Uterus (tissue), 4 donors: ENCODE data around the gene ABCC4. TPM values are rescaled to one million over a fixed set of nuclear protein-coding genes. Genes with fewer than 3 reads are reported as not detected.

Experiments
- DNase-seq, 2 donors: peaks; one replicate each; pipeline ENCODE4 v3.0.0-alpha.2; 2019 to 2020
- H3K27ac ChIP-seq, 2 donors: fragments of 200-600 bp; sonication (generic); 1 replicate in 1 of 2; 2 replicates in 1 of 2; pipeline ENCODE4 v1.5.1; 2016 to 2018
- H3K27me3 ChIP-seq, 2 donors: fragments of 200-600 bp; sonication (generic); one replicate each; pipeline ENCODE4 v1.5.1; 2018 to 2019; ENCODE audit warnings: control low read depth in 1 of 2
- H3K36me3 ChIP-seq, 2 donors: fragments of 200-600 bp; sonication (generic); one replicate each; pipeline ENCODE4 v1.5.1; 2019; ENCODE audit warnings: control low read depth in 1 of 2
- H3K4me1 ChIP-seq, 2 donors: fragments of 200-600 bp; sonication (generic); one replicate each; pipeline ENCODE4 v1.5.1; 2018 to 2019; ENCODE audit warnings: control low read depth in 1 of 2
- H3K4me3 ChIP-seq, 2 donors: fragments of 200-600 bp; sonication (generic); 1 replicate in 1 of 2; 2 replicates in 1 of 2; pipeline ENCODE4 v1.5.1; 2018 to 2019; ENCODE audit warnings: mild to moderate bottlenecking in 1 of 2
- H3K9me3 ChIP-seq, 2 donors: fragments of 200-600 bp; sonication (generic); one replicate each; pipeline ENCODE4 v1.5.1; 2019; ENCODE audit warnings: control low read depth in 1 of 2
- POLR2A ChIP-seq, 2 donors: fragments of 450-650 bp; IDR thresholded peaks; one replicate each; pipeline ENCODE4 v1.6.1; 2016; ENCODE audit warnings: antibody characterized with exemption in 2 of 2, mild to moderate bottlenecking in 1 of 2, moderate library complexity in 1 of 2
- intact Hi-C: fragments of 100-400 bp; cut with DNase I; formaldehyde crosslinking; loops from one replicate; pipeline ENCODE4 v1.15.1; 2023; ENCODE audit warnings: low total_unique reads
- total RNA-seq, 4 donors: library from RNA; depleted of rRNA in 3 of 4; stranded (reverse); fragments of >200 nt in 3 of 4; gene quantifications; one replicate each; pipeline versions ENCODE4 v1.1.0 to v1.2.4, GENCODE V29; 2014 to 2023
- TF ChIP-seq, protein P1 (sequence below), 4 experiments: fragments of 200-600 bp in 2 of 4; fragments of 450-650 bp in 2 of 4; sonication (generic) in 2 of 4; IDR thresholded peaks; one replicate each; pipeline ENCODE4 v1.5.1; 2016 to 2019; ENCODE audit warnings: antibody characterized with exemption in 4 of 4, mild to moderate bottlenecking in 2 of 4, moderate library complexity in 1 of 4
- donor health status: DM: yes; HTN: yes; CAD: no.

The ABCC4 gene
- total RNA-seq, 4 donors from 2014 or later: 13.8 to 37.7 (median 25.3) TPM

DNA sequence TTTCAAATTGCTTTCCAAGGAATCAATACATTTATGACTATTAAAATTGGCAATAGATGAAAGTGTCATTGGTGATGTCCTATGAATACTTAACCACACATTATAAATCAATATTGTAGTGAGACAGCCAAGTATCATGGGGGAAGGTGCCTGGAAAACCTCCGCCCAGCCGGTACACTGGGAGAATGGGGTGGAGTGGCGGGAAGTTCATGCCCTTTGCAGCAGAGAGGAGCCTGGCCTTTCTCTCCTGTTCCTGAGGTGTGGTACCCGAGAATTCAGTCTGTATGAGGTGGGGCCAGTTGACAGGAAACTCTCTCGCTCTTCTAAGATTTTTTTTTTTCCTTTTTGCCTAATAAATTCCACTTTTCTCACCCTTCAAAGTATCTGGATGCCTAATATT, 25.4 kb upstream of the ABCC4 start:
- DNase-seq: no peak
- H3K36me3 ChIP-seq: no peaks in the 10 kb centered on the region
- no peaks in the 10 kb centered on the region for H3K9me3 ChIP-seq
- no peak overlapping the region for H3K4me3 ChIP-seq
- H3K27ac ChIP-seq: no peak overlapping the region
- TF ChIP-seq, protein P1, sequence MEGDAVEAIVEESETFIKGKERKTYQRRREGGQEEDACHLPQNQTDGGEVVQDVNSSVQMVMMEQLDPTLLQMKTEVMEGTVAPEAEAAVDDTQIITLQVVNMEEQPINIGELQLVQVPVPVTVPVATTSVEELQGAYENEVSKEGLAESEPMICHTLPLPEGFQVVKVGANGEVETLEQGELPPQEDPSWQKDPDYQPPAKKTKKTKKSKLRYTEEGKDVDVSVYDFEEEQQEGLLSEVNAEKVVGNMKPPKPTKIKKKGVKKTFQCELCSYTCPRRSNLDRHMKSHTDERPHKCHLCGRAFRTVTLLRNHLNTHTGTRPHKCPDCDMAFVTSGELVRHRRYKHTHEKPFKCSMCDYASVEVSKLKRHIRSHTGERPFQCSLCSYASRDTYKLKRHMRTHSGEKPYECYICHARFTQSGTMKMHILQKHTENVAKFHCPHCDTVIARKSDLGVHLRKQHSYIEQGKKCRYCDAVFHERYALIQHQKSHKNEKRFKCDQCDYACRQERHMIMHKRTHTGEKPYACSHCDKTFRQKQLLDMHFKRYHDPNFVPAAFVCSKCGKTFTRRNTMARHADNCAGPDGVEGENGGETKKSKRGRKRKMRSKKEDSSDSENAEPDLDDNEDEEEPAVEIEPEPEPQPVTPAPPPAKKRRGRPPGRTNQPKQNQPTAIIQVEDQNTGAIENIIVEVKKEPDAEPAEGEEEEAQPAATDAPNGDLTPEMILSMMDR (IDR thresholded peaks at IDR 0.05): no peak
- TF ChIP-seq POLR2A (IDR thresholded peaks at IDR 0.05): no peak
- no peaks in the 10 kb centered on the region for H3K27me3 ChIP-seq
- H3K4me1 ChIP-seq: no peaks in the 10 kb centered on the region
- intact Hi-C loops: no loop called here

DNA sequence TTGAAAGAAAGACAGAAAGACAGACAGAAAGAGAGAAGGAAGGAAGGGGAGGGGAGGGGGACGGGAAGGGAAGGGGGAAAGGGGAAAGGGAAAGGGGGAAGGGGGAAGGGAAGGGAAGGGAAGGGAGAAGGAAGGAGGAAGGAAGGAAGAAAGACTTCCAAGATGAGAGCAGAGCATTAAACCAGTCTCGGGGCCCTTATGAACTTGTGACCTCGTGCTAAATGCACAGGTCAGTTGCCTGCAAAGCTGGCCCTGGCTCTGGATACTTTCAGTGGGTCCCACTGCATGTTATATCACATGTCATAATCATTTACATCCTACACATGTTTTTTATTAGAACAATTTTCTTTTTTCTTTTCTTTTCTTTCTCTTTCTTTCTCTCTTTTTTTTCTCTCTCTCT, 24.2 kb upstream of the ABCC4 start:
- Histone ChIP-seq H3K36me3 (no peaks in the 10 kb centered on the region), H3K27me3 (no peaks in the 10 kb centered on the region), H3K27ac (no peak overlapping the region), H3K9me3 (no peaks in the 10 kb centered on the region), H3K4me1 (no peaks in the 10 kb centered on the region), H3K4me3 (no peak overlapping the region)
- DNase-seq: no peak
- intact Hi-C loops: no loop called here
- TF ChIP-seq, protein P1 (IDR thresholded peaks at IDR 0.05): no peak
- TF ChIP-seq POLR2A (IDR thresholded peaks at IDR 0.05): no peak

DNA sequence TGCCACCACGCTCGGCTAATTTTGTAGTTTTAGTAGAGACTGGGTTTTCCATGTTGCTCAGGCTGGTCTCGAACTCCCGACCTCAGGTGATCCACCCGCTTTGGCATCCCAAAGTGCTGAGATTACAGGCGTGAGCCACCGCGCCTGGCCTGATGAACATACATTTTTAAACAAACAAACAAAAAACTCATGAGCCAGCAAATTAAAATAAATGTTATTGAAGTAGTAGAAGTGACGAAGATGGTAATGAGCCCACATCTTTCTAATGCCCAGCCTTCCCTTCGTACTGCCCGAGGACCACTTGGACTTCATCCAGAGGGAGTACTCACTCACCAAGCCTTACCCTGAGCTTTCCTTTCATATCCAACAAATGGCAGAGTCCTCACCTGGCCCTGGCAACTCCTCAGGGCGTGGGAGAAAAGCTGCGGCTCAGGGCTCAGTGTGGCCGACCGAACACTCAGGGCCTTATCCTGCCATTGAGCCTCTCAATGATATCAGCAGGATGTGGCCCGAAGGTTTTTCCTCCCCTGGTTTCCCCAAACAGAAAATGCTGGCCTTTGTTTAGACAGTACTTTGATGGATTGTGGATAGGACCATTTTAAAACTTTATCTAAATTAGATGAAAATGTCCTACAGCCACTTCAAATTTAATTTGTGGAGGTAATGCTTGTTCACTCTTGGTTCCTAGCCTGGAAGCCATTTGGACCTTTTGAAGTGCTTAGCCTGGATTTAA, 22.8 kb upstream of the ABCC4 start:
- no peaks in the 10 kb centered on the region for H3K4me1 ChIP-seq
- H3K4me3 ChIP-seq: no peak overlapping the region
- no peaks in the 10 kb centered on the region for H3K27me3 ChIP-seq
- H3K36me3 ChIP-seq: no peaks in the 10 kb centered on the region
- TF ChIP-seq POLR2A (IDR thresholded peaks at IDR 0.05): no peak
- TF ChIP-seq, protein P1 (IDR thresholded peaks at IDR 0.05): no peak
- no peak for DNase-seq
- no peaks in the 10 kb centered on the region for H3K9me3 ChIP-seq
- H3K27ac ChIP-seq: no peak overlapping the region
- intact Hi-C loops: no loop called here

DNA sequence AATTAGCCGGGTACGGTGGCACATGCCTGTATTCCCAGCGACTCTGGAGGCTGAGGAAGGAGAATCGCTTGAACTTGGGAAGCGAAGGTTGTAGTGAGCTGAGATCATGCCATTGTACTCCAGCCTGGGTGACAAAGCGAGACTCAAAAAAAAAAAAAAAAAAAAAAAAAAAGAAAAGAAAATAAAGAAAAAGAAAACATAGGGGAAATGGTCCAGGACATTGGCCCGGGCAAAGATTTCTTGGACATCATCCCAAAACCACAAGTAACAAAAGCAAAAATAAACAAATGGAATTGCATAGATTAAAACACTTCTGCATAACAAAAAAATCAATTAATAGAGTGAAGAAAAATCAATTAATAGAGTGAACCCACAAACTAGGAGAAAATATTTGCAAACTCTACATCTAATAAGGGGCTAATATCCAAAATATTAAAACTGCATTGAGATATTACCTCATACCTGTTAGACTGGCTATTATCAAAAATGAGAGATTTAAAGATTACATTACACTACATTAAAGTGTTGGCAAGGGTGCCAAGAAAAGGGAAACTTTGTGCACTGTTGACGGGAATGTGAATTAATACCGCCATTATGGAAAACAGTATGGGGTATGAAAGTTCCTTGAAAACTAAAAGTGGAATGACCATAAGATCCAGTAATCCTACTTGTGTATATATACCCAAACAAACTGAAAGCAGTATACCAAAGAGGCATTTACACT, 18.5 kb upstream of the ABCC4 start:
- no peak for DNase-seq
- Histone ChIP-seq H3K4me3 (no peak overlapping the region), H3K36me3 (no peaks in the 10 kb centered on the region), H3K27ac (no peak overlapping the region), H3K4me1 (no peaks in the 10 kb centered on the region), H3K27me3 (no peaks in the 10 kb centered on the region), H3K9me3 (no peaks in the 10 kb centered on the region)
- TF ChIP-seq POLR2A (IDR thresholded peaks at IDR 0.05): no peak
- TF ChIP-seq, protein P1 (IDR thresholded peaks at IDR 0.05): no peak
- intact Hi-C loops: no loop called here
